ENCODE results near the gene PPP1R12B.
"Not testable (repeated sequence)": the region's sequence is repeated elsewhere in the genome, so short reads cannot be mapped to it uniquely, and the experiment has no call there.

The PPP1R12B gene

DNA sequence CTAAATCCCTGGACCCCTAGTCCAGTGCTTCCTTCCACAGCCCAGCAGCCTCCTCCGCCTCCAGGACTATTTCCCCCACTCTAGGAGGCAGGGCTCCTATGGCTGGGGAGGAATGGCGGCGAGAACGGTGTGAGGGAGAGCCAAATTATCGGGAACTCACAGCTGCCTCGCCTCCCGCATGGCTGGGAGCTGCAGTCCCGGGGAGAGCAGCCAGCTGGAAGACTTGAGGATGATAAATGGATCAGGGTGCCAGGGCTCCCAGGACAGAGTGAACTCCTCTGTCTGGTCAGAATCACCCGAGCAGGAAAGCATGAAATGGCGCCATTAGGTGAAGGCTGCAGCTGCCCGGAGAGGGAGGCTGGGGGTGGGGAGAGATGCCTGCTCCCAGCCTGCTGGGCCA, 270.5 kb downstream of the PPP1R12B start:
- not testable (repeated sequence) for DNase-seq

DNA sequence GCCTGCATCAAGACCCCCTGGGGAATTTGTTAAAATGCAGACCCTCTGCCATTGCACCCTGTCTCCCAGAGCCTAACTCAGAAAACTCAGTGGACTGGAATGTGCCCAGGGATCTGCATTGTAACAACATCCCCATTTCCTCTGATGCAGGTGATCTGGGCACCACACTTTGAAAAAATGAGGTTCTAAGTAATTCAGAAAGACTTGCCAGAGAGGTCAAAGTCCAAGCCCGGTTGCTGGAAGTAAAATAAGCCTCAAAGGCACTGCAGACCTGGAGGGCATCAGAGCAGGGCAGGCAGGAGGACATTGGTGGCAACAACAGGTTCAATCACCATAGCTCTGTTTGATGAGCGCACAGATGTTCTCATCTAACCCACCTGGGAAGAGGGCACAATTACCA, 271.0 kb downstream of the PPP1R12B start:
- DNase-seq = no peak

DNA sequence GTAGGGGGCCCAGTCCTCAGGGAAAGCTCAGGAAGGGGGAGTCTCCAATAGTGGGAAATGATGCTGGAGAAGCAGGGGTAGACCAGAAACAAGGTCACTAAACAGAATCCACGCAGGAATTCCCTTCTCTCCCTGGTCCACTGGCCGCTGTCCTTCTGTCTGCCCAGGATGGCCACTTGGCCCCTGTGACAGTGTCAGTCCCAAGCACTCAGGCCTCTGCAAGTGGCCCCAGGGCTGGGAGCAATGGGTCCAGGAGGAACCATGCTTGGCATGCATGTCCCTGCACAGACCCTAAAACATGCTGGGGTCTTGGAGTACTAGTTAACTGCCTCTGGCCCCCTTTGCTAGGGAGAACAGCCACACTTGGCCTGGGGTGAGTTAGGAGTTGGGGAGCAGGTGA, 271.5 kb downstream of the PPP1R12B start:
- not testable (repeated sequence) for DNase-seq

DNA sequence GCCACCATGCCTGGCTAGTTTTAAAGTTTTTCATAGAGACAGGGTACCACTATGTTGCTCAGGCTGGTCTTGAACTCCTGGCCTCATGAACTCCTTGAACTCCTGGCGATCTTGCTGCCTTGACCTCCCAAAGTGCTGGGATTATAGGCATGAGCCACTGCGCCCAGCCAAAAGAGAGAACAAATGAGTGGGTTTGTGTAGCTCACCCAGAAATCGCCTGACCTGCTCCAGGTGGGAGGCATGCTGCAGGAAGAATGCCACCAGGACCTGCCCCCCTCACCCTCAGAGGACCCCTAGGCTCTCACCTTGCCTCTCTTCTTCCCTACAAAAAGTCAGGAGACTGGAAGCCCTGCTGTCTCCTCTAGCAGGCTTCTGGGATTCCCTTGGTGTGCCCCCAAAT, 272.9 kb downstream of the PPP1R12B start:
- DNase-seq = no peak

DNA sequence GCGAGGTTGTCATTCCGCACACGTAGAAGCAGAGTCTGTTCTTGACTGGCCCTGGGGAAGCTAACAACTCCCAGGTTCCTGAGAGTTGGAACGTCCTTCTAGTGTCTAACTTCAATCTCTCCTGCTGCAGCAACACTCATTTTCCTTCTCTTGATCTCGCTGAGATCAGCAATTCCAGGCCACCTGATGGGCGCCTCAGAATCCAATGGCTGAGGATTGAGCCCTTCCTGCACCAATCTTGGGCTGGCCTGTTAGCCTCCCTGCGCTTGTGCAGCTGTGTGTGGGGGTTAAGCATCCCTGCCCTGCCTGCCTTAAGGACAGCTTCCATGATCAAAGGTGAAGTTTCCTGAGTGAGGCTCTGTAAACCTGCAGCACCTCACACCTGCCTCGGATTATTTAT, 273.9 kb downstream of the PPP1R12B start:
- DNase-seq = no peak

DNA sequence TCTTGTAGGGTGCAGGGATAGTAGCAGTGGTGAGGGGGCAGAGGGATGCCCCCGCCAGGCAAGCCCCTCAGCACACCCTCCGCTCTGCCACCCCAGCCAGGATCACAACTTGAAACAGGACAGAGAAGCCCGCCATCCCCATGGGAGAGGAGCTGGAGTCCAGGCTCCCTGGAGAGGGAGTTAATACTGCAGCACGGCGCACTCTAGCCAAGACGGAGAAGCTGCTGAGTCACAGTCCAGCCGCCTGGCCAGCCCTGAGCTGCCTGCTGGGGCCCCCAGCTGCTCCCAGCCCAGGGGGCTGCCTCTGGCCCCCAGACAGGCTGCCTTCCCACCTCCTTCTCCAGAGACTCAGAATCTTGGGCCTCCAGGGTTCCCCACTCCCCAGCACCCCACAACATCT, 274.6 kb downstream of the PPP1R12B start:
- no peak for DNase-seq

DNA sequence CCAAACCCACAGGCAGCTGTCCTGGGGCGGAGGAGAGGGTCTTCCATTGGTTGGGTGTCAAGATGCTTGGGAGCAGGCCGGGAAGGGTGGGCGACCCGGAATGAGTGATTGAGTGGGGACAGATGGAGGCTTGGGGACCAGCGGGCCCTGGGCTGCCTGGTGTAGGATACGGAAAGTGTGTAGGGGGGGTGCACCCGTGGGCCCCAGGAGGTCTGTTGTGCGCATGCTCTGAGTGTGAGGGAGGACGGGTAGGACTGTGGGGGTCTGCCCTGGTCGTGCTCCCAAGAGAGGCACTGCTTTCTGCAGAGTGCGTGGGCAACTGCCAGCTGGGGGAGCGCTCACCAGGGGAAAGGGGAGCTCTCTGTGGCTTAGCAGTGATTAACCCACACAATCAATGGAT, 275.0 kb downstream of the PPP1R12B start:
- DNase-seq = not testable (repeated sequence)

DNA sequence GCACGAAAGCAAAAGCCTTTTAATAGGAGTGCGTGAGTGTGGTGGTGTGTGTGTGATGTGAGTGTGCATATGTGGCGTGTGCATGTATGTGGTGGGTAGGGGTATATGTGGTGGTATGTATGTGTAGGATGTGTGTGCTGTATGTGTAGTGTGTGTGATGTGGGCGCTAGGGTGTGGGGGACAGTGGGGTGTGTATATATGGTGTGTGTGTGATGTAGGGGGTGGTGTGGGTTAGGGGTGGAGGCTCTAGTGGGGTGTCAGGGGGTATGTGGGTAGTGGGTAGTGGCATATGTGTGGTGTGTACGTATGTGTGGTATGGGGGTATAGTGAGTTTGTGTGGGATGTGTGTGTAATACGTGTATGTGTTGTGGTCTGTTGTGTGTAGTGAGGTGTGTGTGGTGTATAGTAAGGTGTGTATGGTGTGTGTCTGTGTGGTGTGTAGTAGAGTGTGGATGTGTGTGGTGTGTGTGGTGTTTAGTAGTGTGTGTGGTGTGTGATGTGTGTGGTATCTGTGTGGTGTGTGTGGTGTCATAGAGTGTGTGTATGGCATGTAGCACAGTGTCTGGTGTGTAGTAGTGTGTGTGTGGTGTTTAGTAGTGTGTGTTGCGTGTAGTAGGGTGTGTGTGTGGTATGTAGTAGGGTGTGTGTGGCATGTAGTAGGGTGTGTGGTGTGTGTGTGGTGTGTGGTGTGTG, 275.7 kb downstream of the PPP1R12B start:
- DNase-seq = no peak

DNA sequence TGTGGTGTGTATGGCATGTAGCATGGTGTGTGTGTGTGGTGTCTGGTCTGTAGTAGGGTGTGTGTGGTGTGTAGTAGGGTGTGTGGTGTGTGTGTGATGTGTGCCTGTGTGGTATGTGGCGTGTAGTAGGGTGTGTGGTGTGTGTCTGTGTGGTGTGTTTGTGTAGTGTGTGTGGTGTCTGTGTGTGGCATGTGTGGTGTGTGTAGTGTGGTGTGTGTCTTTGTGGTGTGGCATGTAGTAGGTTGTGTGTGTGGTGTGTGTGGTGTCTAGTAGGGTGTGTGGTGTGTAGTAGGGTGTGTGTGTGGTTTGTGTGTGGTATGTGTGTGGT, 276.2 kb downstream of the PPP1R12B start:
- no peak for DNase-seq

DNA sequence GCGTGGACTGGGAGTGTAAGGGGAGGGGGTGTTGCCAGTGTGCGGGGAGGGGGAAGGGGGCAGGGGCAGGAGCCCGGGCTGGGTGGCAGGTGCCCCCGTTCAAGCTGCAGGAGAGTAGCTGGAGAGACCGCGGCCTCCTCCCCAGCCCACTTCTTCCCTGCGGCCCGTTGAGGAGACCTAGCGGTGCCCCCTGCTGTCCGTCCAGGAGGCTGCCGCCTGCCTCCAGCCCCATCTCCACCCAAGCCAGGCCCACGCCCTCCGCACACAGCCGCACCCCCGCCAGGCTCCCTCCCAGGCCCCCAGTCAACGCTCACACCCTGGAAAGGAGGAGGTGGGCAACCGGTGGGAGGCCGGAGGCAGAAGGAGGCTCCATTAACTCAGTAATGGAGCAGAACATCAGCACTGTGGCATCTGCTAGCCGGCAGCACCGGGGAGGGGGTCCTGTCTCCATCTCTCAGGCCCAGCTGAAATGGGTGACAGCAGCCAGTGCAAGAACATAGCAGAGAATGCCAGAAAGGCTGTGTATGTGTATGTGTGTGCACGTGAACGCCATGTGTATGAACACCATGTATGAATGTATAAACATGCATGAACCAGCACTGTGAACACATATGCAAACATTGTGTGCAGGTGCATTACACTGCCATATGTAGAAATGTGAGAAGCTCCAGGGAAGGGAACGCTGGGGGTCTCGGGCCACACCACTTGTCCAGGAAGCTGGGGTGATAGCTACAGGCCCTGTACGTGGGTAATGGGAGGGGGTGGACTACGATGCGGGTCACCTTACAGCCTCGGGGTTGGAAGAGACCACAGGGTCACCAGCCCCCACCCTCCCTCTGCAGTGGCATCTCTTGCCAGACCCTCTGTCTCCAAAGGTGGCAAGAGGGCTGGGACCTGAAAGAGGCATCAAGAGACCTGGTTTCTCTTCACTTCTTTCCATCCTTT, 277.2 kb downstream of the PPP1R12B start:
- DNase-seq = peak; percentile 27 to 65

DNA sequence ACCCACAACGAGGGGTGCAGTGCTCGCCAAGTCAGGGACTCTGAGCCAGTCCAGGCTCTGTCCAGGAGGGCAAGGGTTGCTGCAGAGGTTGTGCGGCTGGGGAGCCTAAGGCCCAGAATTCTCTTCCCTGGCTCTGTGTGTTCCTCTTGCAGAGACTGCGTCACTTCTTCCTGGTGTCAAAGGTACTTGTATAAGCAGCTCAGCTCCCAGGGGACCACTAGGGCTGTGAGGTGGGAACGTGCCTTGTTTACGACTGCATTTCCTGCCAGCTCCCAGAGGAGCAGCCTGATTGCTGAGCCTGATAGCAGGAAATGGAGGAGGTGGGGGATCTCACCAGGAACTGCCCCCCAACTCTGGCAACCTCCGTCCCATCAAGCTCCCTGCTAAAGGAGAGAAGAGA, 278.5 kb downstream of the PPP1R12B start:
- peak; percentile 46 to 70 for DNase-seq

DNA sequence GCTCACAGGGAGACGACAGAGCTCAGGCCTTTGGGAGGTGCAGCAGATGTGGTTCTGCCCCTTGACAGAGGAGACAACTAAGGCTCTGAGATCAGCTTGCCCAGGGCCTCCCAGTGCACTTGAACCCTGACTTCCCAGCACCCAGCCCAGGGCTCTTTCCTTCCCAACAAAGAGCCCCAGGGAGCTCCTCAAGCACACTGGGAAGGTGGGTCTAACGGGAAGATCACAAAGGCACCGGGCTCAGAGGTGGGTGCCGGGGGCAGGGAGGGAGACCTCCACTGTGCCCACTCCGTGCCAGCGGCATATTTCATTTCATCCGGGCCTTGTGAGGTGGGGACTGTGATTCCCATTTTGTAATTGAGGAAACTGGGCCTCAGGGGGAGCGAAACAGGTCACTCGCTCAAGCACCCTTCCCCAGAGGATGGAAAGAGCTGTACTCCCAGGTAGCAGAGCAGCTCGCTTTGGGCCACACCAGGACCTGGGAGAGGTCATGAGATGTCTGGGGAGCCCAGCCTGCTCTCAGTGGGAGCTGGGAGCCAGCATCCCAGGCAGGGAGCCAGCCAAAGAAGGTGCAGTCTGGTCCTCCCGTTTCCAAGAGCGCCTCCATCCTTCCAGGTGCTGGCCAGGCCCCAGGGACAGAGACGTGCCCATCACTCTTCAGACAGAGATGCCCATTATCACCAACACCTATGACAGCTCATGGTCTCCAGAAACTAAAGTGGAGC, 279.5 kb downstream of the PPP1R12B start:
- DNase-seq = no peak

DNA sequence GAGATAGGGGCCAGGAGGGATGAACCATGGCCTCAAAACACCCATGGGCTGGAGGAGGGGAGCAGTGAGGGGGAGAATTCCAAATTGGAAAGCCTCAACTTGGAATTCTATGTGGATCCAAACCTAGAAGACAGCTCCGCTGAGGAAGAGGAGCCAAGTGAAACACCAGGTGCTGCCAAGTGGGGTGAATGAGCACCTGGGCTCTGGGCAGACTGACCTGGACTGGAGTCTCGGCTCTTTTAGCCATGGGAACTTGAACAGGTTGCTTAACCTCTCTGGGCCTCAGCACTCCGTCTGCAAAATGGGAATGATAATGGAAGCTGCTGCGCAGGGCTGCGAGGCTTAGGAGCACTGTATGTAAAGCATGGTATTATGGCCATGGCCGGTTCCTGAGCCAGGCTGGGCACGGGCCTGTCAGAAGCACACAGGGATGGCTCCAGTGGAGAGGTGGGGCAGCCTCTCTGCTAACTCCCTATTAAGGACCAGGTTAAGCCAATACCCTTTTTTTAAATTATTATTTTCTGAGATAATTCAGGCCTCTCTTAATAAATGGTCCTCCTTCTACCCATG, 280.2 kb downstream of the PPP1R12B start:
- no peak for DNase-seq

DNA sequence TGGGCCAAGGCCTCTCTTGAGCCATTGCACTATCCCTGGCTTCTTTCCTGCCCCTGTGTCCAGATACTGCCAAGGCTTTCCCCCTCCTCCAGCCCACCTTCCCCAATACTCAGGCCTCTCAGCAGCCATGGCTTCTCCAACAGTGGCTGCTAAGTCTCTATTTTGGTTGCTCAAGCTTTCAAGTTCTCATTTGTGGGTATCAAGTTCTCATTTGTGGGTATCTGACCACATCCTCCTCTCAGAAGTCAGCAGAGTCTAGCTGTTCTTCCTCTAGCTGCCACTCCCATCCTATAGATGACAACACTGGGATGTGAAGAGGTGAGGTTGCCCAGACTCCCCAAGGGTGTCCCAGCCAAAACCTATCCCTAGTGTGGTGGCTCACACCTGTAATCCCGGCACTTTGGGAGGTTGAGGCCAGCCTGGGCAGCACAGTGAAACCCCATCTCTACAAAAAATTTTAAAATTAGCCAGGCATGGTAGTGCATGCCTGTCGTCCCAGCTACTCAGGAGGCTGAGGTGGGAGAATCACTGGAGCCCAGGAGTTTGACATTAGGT, 280.8 kb downstream of the PPP1R12B start:
- not testable (repeated sequence) for DNase-seq

DNA sequence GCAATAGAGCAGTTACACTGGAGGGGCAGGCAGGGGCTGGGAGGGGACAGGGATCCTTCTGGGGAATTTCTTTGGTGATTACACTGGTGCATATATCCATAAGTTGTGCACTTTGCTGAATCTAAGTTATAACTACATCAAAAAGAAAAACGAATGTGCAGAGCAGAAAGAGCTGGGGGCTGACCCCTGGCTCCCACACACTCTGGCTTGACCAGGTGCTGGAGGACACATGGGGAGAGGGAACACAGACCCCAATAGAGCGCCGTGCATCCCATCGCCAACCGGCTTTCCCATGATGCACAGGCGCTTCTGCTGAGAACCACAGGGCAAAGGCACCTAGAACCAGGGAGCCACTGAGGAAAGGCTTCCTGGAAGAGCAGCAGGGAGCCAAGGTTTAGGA, 281.6 kb downstream of the PPP1R12B start:
- DNase-seq = not testable (repeated sequence)

DNA sequence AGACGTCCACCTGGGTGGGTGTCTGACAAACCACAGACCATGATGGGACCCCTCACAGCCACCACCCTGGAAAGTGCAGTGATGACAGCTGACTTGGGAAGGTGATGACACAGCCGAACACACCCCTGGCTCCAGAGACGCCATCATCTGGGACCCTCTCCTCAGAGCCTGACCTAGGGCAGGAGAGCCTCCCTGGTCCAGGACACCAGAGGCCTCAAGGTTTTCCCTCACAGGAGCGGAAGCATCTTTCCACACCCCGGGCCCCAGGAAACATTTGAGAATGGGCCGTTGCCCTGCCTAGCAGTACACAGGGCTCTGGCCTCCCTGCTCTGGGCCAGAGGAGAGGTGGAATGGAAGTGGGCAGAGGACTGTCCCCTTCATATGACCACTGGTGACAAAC, 282.0 kb downstream of the PPP1R12B start:
- DNase-seq = no peak

DNA sequence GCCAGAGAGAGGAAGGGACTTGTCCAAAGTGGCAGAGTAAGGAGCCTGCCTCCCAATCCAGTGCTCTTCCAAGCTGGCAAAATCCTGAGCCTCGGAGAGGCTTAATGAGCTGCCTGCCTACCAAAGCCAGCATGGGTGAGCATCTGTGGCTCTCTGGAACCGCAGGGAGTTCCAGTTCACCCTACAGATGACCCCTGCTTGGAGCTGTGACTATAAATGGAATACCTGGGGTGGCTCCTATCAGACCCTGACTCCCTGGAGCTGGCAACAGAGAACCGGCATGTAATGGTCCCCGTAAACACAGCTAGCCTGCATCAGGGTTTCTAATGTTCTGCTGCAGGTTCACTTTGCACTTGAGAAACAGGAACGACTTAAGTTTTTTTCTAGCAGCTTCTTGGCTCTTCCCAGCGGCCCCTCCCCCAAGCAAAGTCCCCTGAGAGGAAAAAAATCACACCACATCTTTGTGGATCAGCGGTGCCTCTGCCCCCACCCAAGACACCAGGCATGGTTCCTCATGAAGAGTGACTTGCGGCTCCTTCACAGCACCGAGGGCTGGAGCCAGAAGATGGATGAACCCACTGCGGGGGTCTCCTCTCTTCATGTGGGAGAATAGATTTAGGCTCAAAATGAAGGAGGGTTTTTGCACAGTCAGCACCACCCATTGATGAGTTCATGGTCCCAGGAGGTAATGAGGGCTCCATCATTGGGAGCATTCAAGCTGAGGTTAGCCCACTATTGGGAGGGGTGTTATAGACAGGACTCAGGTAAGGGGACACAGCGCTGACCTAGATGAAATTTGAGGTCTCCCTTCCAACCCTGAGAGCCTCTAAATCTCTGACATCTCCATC, 282.8 kb downstream of the PPP1R12B start:
- no peak for DNase-seq

DNA sequence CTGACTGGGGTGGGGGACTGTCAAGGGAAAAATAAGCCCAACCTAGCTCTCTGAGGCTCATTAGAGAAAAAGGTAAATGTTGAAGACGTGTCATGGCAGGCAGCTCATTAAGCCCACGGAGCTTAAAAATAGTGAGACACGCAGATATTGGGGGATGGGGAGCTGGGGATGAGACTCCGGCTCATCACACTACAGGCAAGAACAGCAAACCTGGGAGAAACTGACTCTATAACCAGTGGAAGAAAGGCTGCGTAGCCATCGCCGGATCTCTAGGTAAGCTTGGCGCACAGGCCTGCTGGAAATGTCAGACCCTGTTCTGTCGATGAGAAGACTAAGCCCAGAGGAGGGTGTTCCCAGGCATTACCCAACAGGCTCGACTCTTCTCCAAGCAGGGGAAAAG, 283.7 kb downstream of the PPP1R12B start:
- no peak for DNase-seq

DNA sequence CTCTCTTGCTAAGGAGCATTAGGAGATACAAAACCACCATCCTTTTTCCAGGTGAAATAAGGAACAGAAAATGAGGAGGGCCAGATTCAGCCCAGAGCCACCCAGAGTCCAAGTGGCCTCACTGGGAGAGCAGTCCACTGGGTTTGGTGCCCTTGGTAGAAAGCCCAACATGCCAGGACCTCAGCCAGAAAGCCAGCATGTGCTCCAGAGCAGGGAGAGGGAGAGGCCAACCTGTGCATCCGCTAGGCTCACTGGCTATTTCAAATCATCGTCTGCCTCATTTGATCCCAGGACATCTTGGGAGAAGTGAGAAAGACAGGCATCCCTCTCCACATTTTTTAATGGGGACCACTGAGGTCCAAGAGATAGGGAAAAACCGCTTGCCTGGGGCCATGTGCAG, 287.7 kb downstream of the PPP1R12B start:
- DNase-seq = not testable (repeated sequence)

DNA sequence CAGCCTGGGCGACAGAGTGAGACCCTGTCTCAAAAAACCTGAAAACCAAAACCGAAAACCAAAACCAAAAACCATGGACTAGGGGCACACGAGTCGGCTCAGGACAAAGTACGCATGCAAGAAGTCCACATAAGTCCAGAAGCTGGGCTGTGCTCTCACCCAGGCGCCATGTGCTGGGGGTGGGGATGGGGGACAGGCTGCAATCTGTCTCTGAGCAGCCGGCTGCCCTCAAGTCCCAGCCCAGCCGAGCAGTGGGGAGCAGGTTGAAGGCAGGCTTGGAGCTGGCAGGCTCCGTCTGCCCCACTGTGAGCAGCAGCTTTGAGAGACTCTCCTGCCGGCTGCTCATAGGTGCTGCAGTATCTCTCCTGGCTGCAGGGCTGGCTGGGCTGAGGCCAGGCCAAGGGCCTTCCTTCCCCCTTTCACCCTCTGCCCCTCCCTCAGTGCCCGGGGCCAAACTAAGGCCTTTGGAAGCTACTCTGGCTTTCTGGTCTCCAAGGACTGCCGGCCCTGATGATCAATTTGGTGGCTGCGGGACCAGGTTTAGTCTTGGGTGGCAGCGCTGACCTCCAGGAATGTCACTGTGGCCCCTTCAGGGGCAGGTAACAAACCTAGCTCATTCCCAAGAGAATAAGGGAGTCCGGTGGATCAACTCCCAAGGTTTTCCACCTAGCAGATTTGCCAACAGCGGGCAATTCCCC, 289.0 kb downstream of the PPP1R12B start:
- not testable (repeated sequence) for DNase-seq

DNA sequence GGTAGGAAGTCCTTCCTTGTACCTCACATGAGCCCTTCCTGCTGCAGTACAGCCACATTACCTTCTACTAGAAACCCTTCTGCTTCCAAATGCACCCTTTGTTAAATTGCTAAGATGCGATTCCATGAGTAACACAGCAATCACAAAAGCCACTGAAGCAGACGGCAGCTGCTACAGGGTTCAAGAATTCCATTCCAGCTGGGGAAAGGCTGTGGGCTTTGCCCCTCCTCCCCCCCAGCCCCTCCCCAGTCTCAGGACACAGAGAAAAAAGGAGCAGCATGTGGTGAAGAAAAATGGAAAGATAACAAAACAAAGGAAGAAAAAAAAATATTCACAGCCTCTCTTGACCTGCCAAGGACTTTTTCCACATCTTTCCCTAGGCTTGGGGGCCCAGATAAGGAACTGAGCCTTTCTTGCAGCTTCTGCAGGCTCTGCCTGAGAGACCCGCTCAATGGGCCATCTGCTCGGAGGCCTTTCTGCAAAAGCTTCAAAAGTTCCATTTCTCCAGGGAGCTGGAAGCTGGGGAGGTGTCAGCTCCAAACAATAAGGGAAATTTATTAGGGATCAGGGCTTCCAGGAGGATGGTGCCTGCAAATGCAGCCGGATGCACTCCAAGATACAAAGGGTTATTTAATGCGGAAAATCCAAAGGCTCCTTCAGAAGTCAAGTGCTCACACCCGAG, 289.7 kb downstream of the PPP1R12B start:
- peak in 1 of 2 experiments; percentile 76 for DNase-seq
